Pancreas (tissue), 10 donors: ENCODE data around the gene ZIC2. TPM values are rescaled to one million over a fixed set of nuclear protein-coding genes. Genes with fewer than 3 reads are reported as not detected.

Experiments used
- ATAC-seq, 4 donors: fragments of 200-7000 bp; cut with Tn5 transposase; one replicate each; pipeline versions ENCODE4 v1.8.0 to v1.9.1; 2020; ENCODE audit warnings: mild to moderate bottlenecking in 4 of 4, moderate library complexity in 4 of 4
- DNase-seq, 6 donors: peaks; one replicate each; pipeline ENCODE4 v3.0.0-alpha.2; 2020
- FAIRE-seq: peaks from 2 replicates; lab custom pipeline; 2012; peaks lifted over from hg19 to GRCh38; lab: Jason Lieb, UNC
- H3K27ac ChIP-seq, 4 donors: fragments of 200-600 bp; sonication (generic); 1 replicate in 3 of 4; 2 replicates in 1 of 4; pipeline versions ENCODE4 v1.5.0 to v1.8.0; 2020
- H3K27me3 ChIP-seq, 4 donors: fragments of 200-600 bp; one replicate each; pipeline ENCODE4 v1.8.0; 2021
- H3K36me3 ChIP-seq, 3 donors: fragments of 200-600 bp; sonication (generic) in 1 of 3; one replicate each; pipeline versions ENCODE4 v1.5.0 to v1.8.0; 2020 to 2021
- H3K4me1 ChIP-seq, 3 donors: fragments of 200-600 bp; one replicate each; pipeline ENCODE4 v1.8.0; 2021
- H3K4me3 ChIP-seq, 4 donors: fragments of 200-600 bp; sonication (generic) in 2 of 4; one replicate each; pipeline versions ENCODE4 v1.5.0 to v1.8.0; 2020 to 2021
- H3K9me3 ChIP-seq, 4 donors: fragments of 200-600 bp; one replicate each; pipeline ENCODE4 v1.8.0; 2021
- CTCF ChIP-seq, 4 donors: fragments of 200-600 bp; sonication (generic) in 3 of 4; IDR thresholded peaks; one replicate each; pipeline versions ENCODE4 v1.5.0 to v1.8.0; 2021; ENCODE audit warnings: antibody characterized with exemption in 4 of 4
- WGBS, 2 donors: extraction: QIAGEN DNeasy Blood & Tissue Kit; methylation state at CpG; one replicate each; pipeline ENCODE4 v1.1.7; 2013; 5-methylcytosine and 5-hydroxymethylcytosine counted together
- intact Hi-C, 3 donors: fragments of 100-400 bp; cut with DNase I; formaldehyde crosslinking; loops; one replicate each; pipeline versions ENCODE4 v1.11.1 to v1.14.2; 2022
- polyA plus RNA-seq, 2 donors: library from polyadenylated mRNA; stranded (reverse); fragments of 200-250 nt; gene quantifications; one replicate each; pipeline ENCODE4 v1.2.3, GENCODE V29; 2013
- total RNA-seq, 6 donors: library from RNA; stranded (reverse); fragmentation: NEBNext Ultra II Directional in 4 of 6; extraction: Animal tissue kit (Norgen Biotek cat#: 25700) in 4 of 6; gene quantifications; one replicate each; pipeline versions ENCODE4 v1.2.1 to v1.2.4, GENCODE V29; 2021 to 2023
- donor health status: healthy with polysubstance abuse.
- donor health status: DM: no; HTN: no; CAD: no; lungs with moderate emphysema.
- donor health status: DM: no; HTN: no; CAD: no.
- donor health status: control.
- donor health status: control.
- donor health status: Bipolar disorder and iron deficiency.
- donor health status: DM: yes; HTN: yes; CAD: no.
- donor health status: DM: no; HTN: no; CAD: no.
- donor health status: DM: no; HTN: no; CAD: no.
- donor health status: DM: yes; HTN: yes; CAD: no.

ZIC2 gene
- total and polyA plus RNA-seq, 8 donors, result 0.47 TPM; not detected in 7

GRCh38 chr13:99973163-99973807 is 8.3 kb upstream of the ZIC2 start:
- 16 to 17% methylated on average over 11 of the region's 11 CpGs for WGBS, 2 donors
- FAIRE-seq (no peak), ATAC-seq (no peak), DNase-seq (no peak)
- no peaks in the 10 kb centered on the region for H3K9me3 ChIP-seq
- intact Hi-C loops, result no loop called here
- H3K27me3 ChIP-seq, result peaks cover 22 to 94% (median 58%) of the 10 kb centered on the region in 4 donors
- TF ChIP-seq CTCF (IDR thresholded peaks at IDR 0.05), result no peak
- H3K27ac ChIP-seq, result no peak overlapping the region
- peaks cover 0 to 8% (median 5%) of the 10 kb centered on the region in 3 donors for H3K4me1 ChIP-seq
- no peaks in the 10 kb centered on the region for H3K36me3 ChIP-seq
- H3K4me3 ChIP-seq, result no peak overlapping the region

DNA sequence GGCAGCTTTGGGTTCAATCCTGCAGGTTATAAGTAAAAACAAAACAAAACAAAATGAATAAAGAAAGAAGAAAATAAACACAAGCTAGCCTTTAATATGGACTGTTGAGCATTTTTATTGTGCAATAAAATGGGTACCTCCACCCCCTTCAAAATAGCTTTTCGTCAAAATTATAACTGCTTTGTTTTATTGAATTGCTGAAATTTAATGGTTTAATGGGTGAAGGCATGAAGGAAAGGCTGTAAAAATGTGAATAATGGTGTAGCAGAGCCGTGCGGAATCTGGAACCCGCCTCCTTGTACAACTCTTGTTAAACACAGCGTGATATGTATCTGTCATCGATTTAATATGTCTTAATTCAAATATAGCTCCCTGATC is 7.8 kb upstream of the ZIC2 start:
- peaks cover 0 to 3% (median 0%) of the 10 kb centered on the region in 3 donors for H3K4me1 ChIP-seq
- TF ChIP-seq CTCF (IDR thresholded peaks at IDR 0.05), result no peak
- ATAC-seq (no peak), DNase-seq (no peak), FAIRE-seq (no peak)
- H3K36me3 ChIP-seq, result no peaks in the 10 kb centered on the region
- H3K27me3 ChIP-seq, result peaks cover 22 to 93% (median 59%) of the 10 kb centered on the region in 4 donors
- intact Hi-C loops, result no loop called here
- H3K27ac ChIP-seq, result no peak overlapping the region
- no peak overlapping the region for H3K4me3 ChIP-seq
- no peaks in the 10 kb centered on the region for H3K9me3 ChIP-seq
- 20 to 22% methylated on average over 6 of the region's 6 CpGs for WGBS, 2 donors

- H3K27me3 ChIP-seq, result peaks cover 22 to 93% (median 60%) of the 10 kb centered on the region in 4 donors
- FAIRE-seq (no peak), DNase-seq (no peak), ATAC-seq (no peak)
- H3K9me3 ChIP-seq, result no peaks in the 10 kb centered on the region
- peaks cover 0 to 1% (median 0%) of the 10 kb centered on the region in 3 donors for H3K4me1 ChIP-seq
- H3K27ac ChIP-seq, result no peak overlapping the region
- 17 to 20% methylated on average over 18 of the region's 18 CpGs for WGBS, 2 donors
- no peak for TF ChIP-seq CTCF (IDR thresholded peaks at IDR 0.05)
- no peaks in the 10 kb centered on the region for H3K36me3 ChIP-seq
- intact Hi-C loops, result no loop called here
- no peak overlapping the region for H3K4me3 ChIP-seq
Measured at GRCh38 chr13:99974296-99974938, 7.2 kb upstream of the ZIC2 start.

- ATAC-seq (no peak), FAIRE-seq (no peak), DNase-seq (no peak)
- 9 to 10% methylated on average over 34 of the region's 34 CpGs for WGBS, 2 donors
- Histone ChIP-seq H3K9me3 (no peaks in the 10 kb centered on the region), H3K4me3 (no peak overlapping the region), H3K36me3 (no peaks in the 10 kb centered on the region), H3K27ac (no peak overlapping the region), H3K4me1 (peaks cover 3 to 8% (median 5%) of the 10 kb centered on the region in 3 donors), H3K27me3 (peaks cover 22 to 93% (median 58%) of the 10 kb centered on the region in 4 donors)
- TF ChIP-seq CTCF (IDR thresholded peaks at IDR 0.05), result no peak
- intact Hi-C loops, result no loop called here
Measured at GRCh38 chr13:99974939-99975561, 6.5 kb upstream of the ZIC2 start.
